Upper lobe of right lung (tissue), 1 donor: ENCODE measurements around the gene SPATS2. TPM values are rescaled to one million over a fixed set of nuclear protein-coding genes. Genes with fewer than 3 reads are reported as not detected.

Experiments
- ATAC-seq: fragments of 200-7000 bp; cut with Tn5 transposase; one replicate; pipeline ENCODE4 v1.9.1; 2020; ENCODE audit warnings: mild to moderate bottlenecking, moderate library complexity
- DNase-seq: peaks from one replicate; pipeline ENCODE4 v3.0.0-alpha.2; 2020
- H3K27ac ChIP-seq: fragments of 200-600 bp; one replicate; pipeline ENCODE4 v1.8.0; 2022
- H3K27me3 ChIP-seq: fragments of 200-600 bp; one replicate; pipeline ENCODE4 v1.8.0; 2022; ENCODE audit warnings: mild to moderate bottlenecking
- H3K36me3 ChIP-seq: fragments of 200-600 bp; one replicate; pipeline ENCODE4 v1.8.0; 2022
- H3K4me1 ChIP-seq: fragments of 200-600 bp; one replicate; pipeline ENCODE4 v1.8.0; 2022
- H3K4me3 ChIP-seq: fragments of 200-600 bp; one replicate; pipeline ENCODE4 v1.8.0; 2022; ENCODE audit warnings: mild to moderate bottlenecking
- H3K9me3 ChIP-seq: fragments of 200-600 bp; one replicate; pipeline ENCODE4 v1.8.0; 2022
- intact Hi-C: fragments of 100-400 bp; cut with DNase I; formaldehyde crosslinking; loops from one replicate; pipeline ENCODE4 v1.11.0; 2022
- total RNA-seq: library from RNA; stranded (reverse); fragmentation: NEBNext Ultra II Directional; extraction: Animal tissue kit (Norgen Biotek cat#: 25700); gene quantifications from one replicate; pipeline ENCODE4 v1.2.1, GENCODE V29; 2021
- TF ChIP-seq, protein P1 (sequence below): fragments of 200-600 bp; IDR thresholded peaks from one replicate; pipeline ENCODE4 v1.8.0; 2022; ENCODE audit warnings: antibody characterized with exemption
- donor health status: DM: no; HTN: yes; CAD: no; lungs with severe emphysema.

Gene SPATS2
- total RNA-seq, 1 donor from 2014 or later, result 12.6 TPM

DNA sequence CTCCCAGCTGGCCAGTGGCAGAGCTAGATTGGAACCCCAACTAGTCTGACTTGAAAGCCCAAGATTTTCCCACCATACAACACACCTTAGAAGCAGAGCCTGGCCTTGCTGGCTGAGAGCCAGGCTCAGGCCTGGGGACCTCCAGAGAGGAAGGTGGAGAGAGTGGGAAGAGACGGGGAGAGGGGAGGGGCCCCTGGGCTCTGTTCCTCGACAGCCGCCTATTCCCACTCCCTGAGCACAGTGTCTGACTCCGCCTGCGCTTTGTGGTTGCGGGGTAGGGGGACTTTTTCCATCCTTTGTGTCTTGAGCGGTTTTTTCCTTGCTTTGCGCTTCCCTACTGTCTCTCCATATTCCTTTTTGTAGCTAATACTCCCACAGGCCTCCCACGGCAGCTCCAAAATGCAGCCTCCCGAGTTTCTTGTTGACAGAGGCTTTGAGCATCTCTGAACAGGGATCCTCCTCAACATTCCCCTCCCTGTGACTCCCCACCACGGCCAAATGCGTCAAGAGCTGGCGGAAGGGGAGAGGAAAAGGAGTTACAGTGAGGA, 167.5 kb downstream of the SPATS2 start:
- H3K27me3 ChIP-seq, result peaks cover 47% of the 10 kb centered on the region
- ATAC-seq (no peak), DNase-seq (no peak)
- TF ChIP-seq, protein P1, sequence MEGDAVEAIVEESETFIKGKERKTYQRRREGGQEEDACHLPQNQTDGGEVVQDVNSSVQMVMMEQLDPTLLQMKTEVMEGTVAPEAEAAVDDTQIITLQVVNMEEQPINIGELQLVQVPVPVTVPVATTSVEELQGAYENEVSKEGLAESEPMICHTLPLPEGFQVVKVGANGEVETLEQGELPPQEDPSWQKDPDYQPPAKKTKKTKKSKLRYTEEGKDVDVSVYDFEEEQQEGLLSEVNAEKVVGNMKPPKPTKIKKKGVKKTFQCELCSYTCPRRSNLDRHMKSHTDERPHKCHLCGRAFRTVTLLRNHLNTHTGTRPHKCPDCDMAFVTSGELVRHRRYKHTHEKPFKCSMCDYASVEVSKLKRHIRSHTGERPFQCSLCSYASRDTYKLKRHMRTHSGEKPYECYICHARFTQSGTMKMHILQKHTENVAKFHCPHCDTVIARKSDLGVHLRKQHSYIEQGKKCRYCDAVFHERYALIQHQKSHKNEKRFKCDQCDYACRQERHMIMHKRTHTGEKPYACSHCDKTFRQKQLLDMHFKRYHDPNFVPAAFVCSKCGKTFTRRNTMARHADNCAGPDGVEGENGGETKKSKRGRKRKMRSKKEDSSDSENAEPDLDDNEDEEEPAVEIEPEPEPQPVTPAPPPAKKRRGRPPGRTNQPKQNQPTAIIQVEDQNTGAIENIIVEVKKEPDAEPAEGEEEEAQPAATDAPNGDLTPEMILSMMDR, result no peak
- H3K36me3 ChIP-seq, result no peaks in the 10 kb centered on the region
- H3K4me1 ChIP-seq, result peaks cover 6% of the 10 kb centered on the region
- no peak overlapping the region for H3K27ac ChIP-seq
- no peaks in the 10 kb centered on the region for H3K9me3 ChIP-seq
- H3K4me3 ChIP-seq, result no peak overlapping the region
- intact Hi-C loops, result no loop called here

- H3K4me1 ChIP-seq, result peaks cover 6% of the 10 kb centered on the region
- H3K36me3 ChIP-seq, result no peaks in the 10 kb centered on the region
- no peak overlapping the region for H3K27ac ChIP-seq
- peaks cover 48% of the 10 kb centered on the region for H3K27me3 ChIP-seq
- DNase-seq (no peak), ATAC-seq (no peak)
- H3K4me3 ChIP-seq, result no peak overlapping the region
- intact Hi-C loops, result no loop called here
- TF ChIP-seq, protein P1, result no peak
- no peaks in the 10 kb centered on the region for H3K9me3 ChIP-seq
Measured at GRCh38 chr12:49535921-49536525, 168.8 kb downstream of the SPATS2 start.

- Histone ChIP-seq H3K27ac (no peak overlapping the region), H3K4me1 (peaks cover 6% of the 10 kb centered on the region), H3K9me3 (no peaks in the 10 kb centered on the region), H3K4me3 (no peak overlapping the region), H3K27me3 (peaks cover 48% of the 10 kb centered on the region), H3K36me3 (no peaks in the 10 kb centered on the region)
- DNase-seq, result no peak
- TF ChIP-seq, protein P1, result no peak
- intact Hi-C loops, result no loop called here
- ATAC-seq, result no peak
Measured at GRCh38 chr12:49536526-49537071, 169.3 kb downstream of the SPATS2 start.

DNA sequence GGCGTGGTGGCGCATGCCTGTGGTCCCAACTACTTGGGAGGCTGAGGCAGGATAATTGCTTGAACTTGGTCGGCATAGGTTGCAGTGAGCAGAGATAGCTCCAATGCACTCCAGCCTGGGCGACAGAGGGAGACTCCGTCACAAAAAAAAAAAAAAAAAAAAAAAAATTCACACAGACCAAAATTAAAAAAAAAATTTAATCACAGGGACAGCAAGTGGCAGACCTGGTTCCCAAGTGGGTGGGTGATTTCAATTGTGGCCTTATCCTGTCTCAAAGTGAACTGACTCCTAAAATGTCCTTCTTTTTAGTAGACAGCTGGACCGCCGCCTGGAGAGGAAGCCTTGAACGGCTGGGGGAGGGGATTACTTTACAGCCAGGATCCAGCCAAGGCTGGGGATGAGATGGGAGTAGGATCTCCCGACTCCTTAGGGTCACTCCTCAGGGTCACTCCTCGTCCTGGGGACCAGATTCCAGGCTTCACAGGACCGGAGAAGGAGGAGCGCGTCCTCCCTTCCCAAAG, 170.0 kb downstream of the SPATS2 start:
- Histone ChIP-seq H3K27ac (no peak overlapping the region), H3K4me3 (peak overlapping the region; percentile 53), H3K4me1 (peaks cover 6% of the 10 kb centered on the region), H3K9me3 (no peaks in the 10 kb centered on the region), H3K27me3 (peaks cover 48% of the 10 kb centered on the region), H3K36me3 (no peaks in the 10 kb centered on the region)
- DNase-seq (peak; percentile 34), ATAC-seq (no peak)
- intact Hi-C loops, result no loop called here
- TF ChIP-seq, protein P1, result no peak

DNA sequence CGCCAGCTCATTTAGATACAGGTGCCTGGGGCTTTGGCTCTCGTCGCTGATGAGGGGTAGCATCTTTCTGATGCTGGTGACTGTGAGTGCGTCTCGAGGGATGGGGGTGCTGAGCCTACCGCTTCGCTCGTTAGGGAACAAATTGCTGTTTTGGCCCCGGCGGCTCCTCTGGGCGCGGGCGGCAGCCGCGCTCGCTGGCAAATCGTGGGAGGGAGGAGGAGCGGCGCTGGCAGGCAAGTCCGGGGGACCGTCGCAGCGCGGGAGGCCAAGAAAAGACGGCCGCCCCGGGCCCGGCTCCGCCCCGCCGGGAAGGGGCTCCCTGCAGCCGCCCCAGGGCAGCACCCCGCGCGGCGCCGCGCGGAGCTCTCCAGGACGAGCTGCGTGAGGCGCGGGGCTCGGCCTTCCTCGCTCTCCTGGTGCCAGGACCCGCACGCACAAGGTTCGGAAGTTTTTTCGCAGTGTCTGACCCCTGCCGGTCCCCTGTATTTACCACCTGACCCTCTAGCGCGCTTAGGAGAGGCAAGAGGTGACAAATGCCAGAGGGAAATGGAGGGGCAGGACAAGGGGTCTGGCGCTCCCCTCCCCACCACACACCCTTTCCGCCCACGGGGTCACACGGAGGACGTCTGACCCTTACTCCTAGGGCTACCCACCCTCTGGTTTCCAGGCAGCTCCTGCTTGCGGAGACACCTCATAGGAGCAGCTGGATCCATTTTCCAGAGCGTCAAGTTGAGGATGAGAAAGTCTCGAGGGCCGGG, 170.7 kb downstream of the SPATS2 start:
- H3K9me3 ChIP-seq, result no peaks in the 10 kb centered on the region
- TF ChIP-seq, protein P1, result no peak
- DNase-seq (peak; percentile 71), ATAC-seq (peak; percentile 21)
- H3K27ac ChIP-seq, result no peak overlapping the region
- H3K27me3 ChIP-seq, result peaks cover 48% of the 10 kb centered on the region
- no peaks in the 10 kb centered on the region for H3K36me3 ChIP-seq
- intact Hi-C loops, result no loop called here
- peak overlapping the region; percentile 53 for H3K4me3 ChIP-seq
- peaks cover 6% of the 10 kb centered on the region for H3K4me1 ChIP-seq
